ENCODE results near the gene DLX2. TPM values are rescaled to one million over a fixed set of nuclear protein-coding genes. Genes with fewer than 3 reads are reported as not detected.
"Not testable (repeated sequence)": the region's sequence is repeated elsewhere in the genome, so short reads cannot be mapped to it uniquely, and the experiment has no call there.

DLX2 gene
- total RNA-seq, 1 donor from 2014 or later: not detected

GRCh38 chr2:172063446-172063845 lies 39.3 kb downstream of the DLX2 start:
- no peak overlapping the region for H3K27ac Mint-ChIP-seq
- H3K36me3 Mint-ChIP-seq (ENCODE audit: low read depth): no peaks in the 10 kb centered on the region
- no peaks in the 10 kb centered on the region for H3K9me3 Mint-ChIP-seq
- intact Hi-C loops (cut with micrococcal nuclease): no loop called here
- DNase-seq (ENCODE audit: low spot score): no peak
- H3K4me3 Mint-ChIP-seq: no peak overlapping the region
- peaks cover 3% of the 10 kb centered on the region for H3K27me3 Mint-ChIP-seq (ENCODE audit: insufficient read depth)
- peaks cover 5% of the 10 kb centered on the region for H3K4me1 Mint-ChIP-seq (ENCODE audit: low read depth)

GRCh38 chr2:172062402-172063004 lies 40.2 kb downstream of the DLX2 start:
- Mint-ChIP-seq H3K27ac (no peak overlapping the region), H3K36me3 (ENCODE audit: low read depth) (no peaks in the 10 kb centered on the region), H3K4me3 (no peak overlapping the region), H3K27me3 (ENCODE audit: insufficient read depth) (peaks cover 3% of the 10 kb centered on the region), H3K9me3 (no peaks in the 10 kb centered on the region), H3K4me1 (ENCODE audit: low read depth) (peaks cover 5% of the 10 kb centered on the region)
- DNase-seq (ENCODE audit: low spot score): no peak
- intact Hi-C loops (cut with micrococcal nuclease): no loop called here

- H3K4me3 Mint-ChIP-seq; DNase-seq (ENCODE audit: low spot score); H3K27ac Mint-ChIP-seq; H3K4me1 Mint-ChIP-seq (ENCODE audit: low read depth); H3K36me3 Mint-ChIP-seq (ENCODE audit: low read depth); H3K27me3 Mint-ChIP-seq (ENCODE audit: insufficient read depth); intact Hi-C loops (cut with micrococcal nuclease); H3K9me3 Mint-ChIP-seq: not testable (repeated sequence)
Measured at GRCh38 chr2:172060118-172060517, 42.6 kb downstream of the DLX2 start.

DNA sequence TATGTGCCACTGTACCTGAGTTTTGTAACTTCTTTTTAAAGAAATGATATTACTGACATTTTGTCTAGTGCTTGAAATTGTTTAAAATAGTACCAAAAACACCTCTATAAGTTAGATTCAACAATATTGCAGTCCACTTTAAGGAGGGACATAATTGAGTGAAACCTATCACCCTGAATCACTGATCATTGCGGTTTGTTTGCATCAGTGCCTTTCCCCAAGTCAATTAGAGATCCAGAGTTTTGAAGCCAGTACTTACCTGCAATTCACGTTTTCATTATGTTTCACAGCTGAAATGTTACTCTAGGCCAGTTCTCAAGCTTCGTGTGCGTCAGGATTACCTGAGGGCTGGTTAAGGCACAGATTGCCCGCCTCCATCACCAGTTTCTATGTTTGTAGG lies 44.0 kb downstream of the DLX2 start:
- Mint-ChIP-seq H3K36me3 (ENCODE audit: low read depth) (no peaks in the 10 kb centered on the region), H3K9me3 (no peaks in the 10 kb centered on the region), H3K27me3 (ENCODE audit: insufficient read depth) (no peaks in the 10 kb centered on the region), H3K27ac (no peak overlapping the region), H3K4me3 (no peak overlapping the region), H3K4me1 (ENCODE audit: low read depth) (no peaks in the 10 kb centered on the region)
- intact Hi-C loops (cut with micrococcal nuclease): no loop called here
- no peak for DNase-seq (ENCODE audit: low spot score)

DNA sequence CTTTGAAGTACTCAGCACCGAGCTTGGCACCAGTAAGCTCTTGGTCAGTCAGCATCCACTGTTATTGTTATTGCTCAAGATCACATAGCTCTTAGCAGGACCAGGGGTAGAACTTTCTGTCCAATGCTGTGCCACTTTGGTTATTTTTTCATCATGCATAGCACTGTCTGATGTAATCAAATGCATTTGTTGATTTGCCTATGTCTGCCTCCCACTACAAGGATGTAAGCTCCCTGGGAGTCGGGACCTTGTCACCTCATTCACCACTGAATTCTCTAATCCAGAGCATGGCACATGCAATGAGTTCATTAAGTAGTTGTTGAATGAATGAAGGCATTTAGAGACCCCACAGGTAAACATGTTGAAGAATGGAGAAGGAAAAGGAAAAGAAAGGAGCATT lies 46.4 kb downstream of the DLX2 start:
- no peaks in the 10 kb centered on the region for H3K27me3 Mint-ChIP-seq (ENCODE audit: insufficient read depth)
- no peak overlapping the region for H3K27ac Mint-ChIP-seq
- H3K4me3 Mint-ChIP-seq: no peak overlapping the region
- no peaks in the 10 kb centered on the region for H3K36me3 Mint-ChIP-seq (ENCODE audit: low read depth)
- intact Hi-C loops (cut with micrococcal nuclease): no loop called here
- DNase-seq (ENCODE audit: low spot score): no peak
- H3K4me1 Mint-ChIP-seq (ENCODE audit: low read depth): no peaks in the 10 kb centered on the region
- no peaks in the 10 kb centered on the region for H3K9me3 Mint-ChIP-seq

- Mint-ChIP-seq H3K4me3 (no peak overlapping the region), H3K27ac (no peak overlapping the region), H3K36me3 (ENCODE audit: low read depth) (no peaks in the 10 kb centered on the region), H3K9me3 (no peaks in the 10 kb centered on the region), H3K4me1 (ENCODE audit: low read depth) (no peaks in the 10 kb centered on the region), H3K27me3 (ENCODE audit: insufficient read depth) (no peaks in the 10 kb centered on the region)
- no peak for DNase-seq (ENCODE audit: low spot score)
- intact Hi-C loops (cut with micrococcal nuclease): no loop called here
Measured at GRCh38 chr2:172053486-172053885, 49.2 kb downstream of the DLX2 start.

- H3K36me3 Mint-ChIP-seq (ENCODE audit: low read depth): no peaks in the 10 kb centered on the region
Measured at GRCh38 chr2:172052000-172052983, 50.4 kb downstream of the DLX2 start.

DNA sequence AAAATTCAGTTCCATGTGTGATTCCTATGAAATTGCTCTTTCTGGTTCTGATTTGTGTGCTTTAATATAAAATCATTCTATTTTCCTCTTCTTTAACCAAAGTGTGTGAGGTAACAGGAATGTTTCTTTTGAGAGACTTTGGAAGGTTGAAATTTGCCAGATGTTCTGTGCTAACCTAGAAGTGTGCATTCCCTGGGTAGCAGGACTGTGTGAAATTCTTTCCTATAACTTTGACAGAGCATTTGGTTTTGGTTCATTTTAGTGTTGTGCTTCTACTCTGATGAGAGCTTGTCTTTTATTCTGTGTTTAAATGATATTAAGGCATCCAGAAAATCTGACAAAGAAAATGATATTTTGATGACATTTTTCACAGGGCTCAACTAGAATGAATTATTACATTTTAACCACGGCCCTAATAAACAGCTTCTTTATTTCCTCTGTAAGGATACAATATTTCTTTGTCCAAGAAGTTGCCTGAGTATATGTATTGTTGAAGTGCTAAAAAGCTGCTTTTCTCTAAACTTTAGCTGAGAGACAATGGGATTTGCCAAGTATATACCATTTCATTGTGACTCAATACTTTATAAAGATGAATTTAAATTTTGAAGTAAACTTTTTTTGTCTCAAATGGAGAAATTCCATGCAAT lies 52.1 kb downstream of the DLX2 start:
- H3K4me1 Mint-ChIP-seq (ENCODE audit: low read depth): no peaks in the 10 kb centered on the region
- H3K9me3 Mint-ChIP-seq: no peaks in the 10 kb centered on the region
- H3K36me3 Mint-ChIP-seq (ENCODE audit: low read depth): no peaks in the 10 kb centered on the region
- no peaks in the 10 kb centered on the region for H3K27me3 Mint-ChIP-seq (ENCODE audit: insufficient read depth)
- no peak overlapping the region for H3K27ac Mint-ChIP-seq
- intact Hi-C loops (cut with micrococcal nuclease): no loop called here
- no peak overlapping the region for H3K4me3 Mint-ChIP-seq
- no peak for DNase-seq (ENCODE audit: low spot score)

More at GRCh38 chr2:172052000-172052983, 50.4 kb downstream of the DLX2 start:
- no peak overlapping the region for H3K27ac Mint-ChIP-seq
- H3K9me3 Mint-ChIP-seq: no peaks in the 10 kb centered on the region
- no peaks in the 10 kb centered on the region for H3K4me1 Mint-ChIP-seq (ENCODE audit: low read depth)
- intact Hi-C loops (cut with micrococcal nuclease): no loop called here
- no peak overlapping the region for H3K4me3 Mint-ChIP-seq
- no peaks in the 10 kb centered on the region for H3K27me3 Mint-ChIP-seq (ENCODE audit: insufficient read depth)
- DNase-seq (ENCODE audit: low spot score): no peak

GRCh38 chr2:172049567-172050120 lies 53.1 kb downstream of the DLX2 start:
- intact Hi-C loops (cut with micrococcal nuclease): no loop called here
- Mint-ChIP-seq H3K9me3 (no peaks in the 10 kb centered on the region), H3K36me3 (ENCODE audit: low read depth) (no peaks in the 10 kb centered on the region), H3K4me3 (no peak overlapping the region), H3K27me3 (ENCODE audit: insufficient read depth) (no peaks in the 10 kb centered on the region), H3K4me1 (ENCODE audit: low read depth) (no peaks in the 10 kb centered on the region), H3K27ac (no peak overlapping the region)
- DNase-seq (ENCODE audit: low spot score): no peak

Other genes starting within 250 kb of the DLX2 start
- gene SLC25A12, start 208.7 kb downstream of the DLX2 start, total RNA-seq: 34.6 and 35.0 TPM in 2 replicates
- 68.2 and 73.1 TPM in 2 replicates for gene HAT1, start 180.4 kb downstream of the DLX2 start, total RNA-seq
- gene METAP1D, start 102.9 kb downstream of the DLX2 start, total RNA-seq: 5.4 and 6.4 TPM in 2 replicates
- not detected in 2 replicates for gene DLX1, start 17.4 kb downstream of the DLX2 start, total RNA-seq

Data from activated T-helper 1 cell treated with anti-CD3 and anti-CD28 coated beads, Interleukin-12 subunit alpha, Interleukin-12 subunit beta, Interleukin-2, Interleukin-4 antibody, amounts not matched to agents 30 ng/mL and 10 ng/mL and 1 ng/mL, durations not matched to agents 14 hours and 24 hours and 36 hours (primary cell).